ENCODE data around the gene GFRA1. TPM values are rescaled to one million over a fixed set of nuclear protein-coding genes. Genes with fewer than 3 reads are reported as not detected.

Gene GFRA1
- polyA plus RNA-seq, 2 of the 4 experiments (the other 2 are of a cell fraction), result 4.0 to 9.5 TPM

DNA sequence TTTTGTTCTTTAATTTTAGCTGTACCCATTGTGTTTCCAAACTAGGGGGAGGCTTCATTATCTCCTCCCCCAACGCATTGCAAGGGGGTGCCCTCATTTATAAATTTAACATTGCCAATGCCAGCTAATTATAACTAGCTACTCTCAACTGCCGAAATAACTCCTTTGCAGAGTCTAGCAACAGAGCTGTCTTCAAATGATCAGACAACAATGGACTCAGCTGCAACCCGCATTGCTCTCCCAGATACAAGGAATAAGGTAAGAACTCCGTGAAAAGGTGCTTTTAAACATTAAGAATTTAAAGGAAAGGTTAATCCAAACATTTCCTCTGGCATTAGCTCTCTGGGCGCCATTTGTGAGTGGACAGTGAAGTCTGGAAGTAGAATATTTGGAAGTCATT is 116.2 kb downstream of the GFRA1 start:
- Histone ChIP-seq H3K27ac (no peak overlapping the region), H3K4me1 (no peaks in the 10 kb centered on the region), H3K9me3 (no peaks in the 10 kb centered on the region), H3K4me2 (no peak overlapping the region), H3K4me3 (no peak overlapping the region)
- no peak for DNase-seq (ENCODE audit: low read depth in 1 of 2, low spot score in 1 of 2)
- ChIA-PET POLR2A (no interaction called here), CTCF (no interaction called here)
- WGBS (ENCODE audit: missing lambda C conversion rate), result 47% methylated on average over 5 of the region's 5 CpGs
- TF ChIP-seq CHD2 (IDR thresholded peaks at IDR 0.05; ENCODE audit: low read length, partially characterized antibody) (no peak), GATA3 (IDR thresholded peaks at IDR 0.05; ENCODE audit: borderline replicate concordance) (no peak), CHD4 (IDR thresholded peaks at IDR 0.05; ENCODE audit: borderline replicate concordance) (no peak), NPAS2 (CRISPR knock-in tag; IDR thresholded peaks at IDR 0.05; ENCODE audit: borderline replicate concordance) (no peak)
- TF ChIP-seq, protein P1, sequence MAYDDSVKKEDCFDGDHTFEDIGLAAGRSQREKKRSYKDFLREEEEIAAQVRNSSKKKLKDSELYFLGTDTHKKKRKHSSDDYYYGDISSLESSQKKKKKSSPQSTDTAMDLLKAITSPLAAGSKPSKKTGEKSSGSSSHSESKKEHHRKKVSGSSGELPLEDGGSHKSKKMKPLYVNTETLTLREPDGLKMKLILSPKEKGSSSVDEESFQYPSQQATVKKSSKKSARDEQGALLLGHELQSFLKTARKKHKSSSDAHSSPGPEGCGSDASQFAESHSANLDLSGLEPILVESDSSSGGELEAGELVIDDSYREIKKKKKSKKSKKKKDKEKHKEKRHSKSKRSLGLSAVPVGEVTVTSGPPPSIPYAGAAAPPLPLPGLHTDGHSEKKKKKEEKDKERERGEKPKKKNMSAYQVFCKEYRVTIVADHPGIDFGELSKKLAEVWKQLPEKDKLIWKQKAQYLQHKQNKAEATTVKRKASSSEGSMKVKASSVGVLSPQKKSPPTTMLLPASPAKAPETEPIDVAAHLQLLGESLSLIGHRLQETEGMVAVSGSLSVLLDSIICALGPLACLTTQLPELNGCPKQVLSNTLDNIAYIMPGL (CRISPR knock-in tag; IDR thresholded peaks at IDR 0.05; ENCODE audit: borderline replicate concordance), result no peak
- ATAC-seq, result no peak
- no peak for FAIRE-seq

- POLR2A ChIA-PET, result no interaction called here
- Histone ChIP-seq H3K4me2 (no peak overlapping the region), H3K4me1 (no peaks in the 10 kb centered on the region), H3K27ac (no peak overlapping the region), H3K9me3 (no peaks in the 10 kb centered on the region), H3K4me3 (no peak overlapping the region)
- CTCF ChIA-PET, result no interaction called here
- ATAC-seq (no peak), FAIRE-seq (no peak), DNase-seq (ENCODE audit: low read depth in 1 of 2, low spot score in 1 of 2) (no peak)
- no peak for TF ChIP-seq NFE2L2 (conservative IDR thresholded peaks at IDR 0.05; ENCODE audit: low read length)
- no peak for TF ChIP-seq ZFP36 (IDR thresholded peaks at IDR 0.05; ENCODE audit: borderline replicate concordance, partially characterized antibody)
- no peak for TF ChIP-seq HOXB13 (CRISPR knock-in tag; IDR thresholded peaks at IDR 0.05; ENCODE audit: low read depth)
- no peak for TF ChIP-seq CHD2 (IDR thresholded peaks at IDR 0.05; ENCODE audit: low read length, partially characterized antibody)
- TF ChIP-seq RFX5 (IDR thresholded peaks at IDR 0.05), result no peak
- no peak for TF ChIP-seq REST (IDR thresholded peaks at IDR 0.05)
- TF ChIP-seq, protein P1 (CRISPR knock-in tag; IDR thresholded peaks at IDR 0.05; ENCODE audit: borderline replicate concordance), result no peak
- no peak for TF ChIP-seq ZNF302 (CRISPR knock-in tag; IDR thresholded peaks at IDR 0.05)
- no peak for TF ChIP-seq CHD4 (IDR thresholded peaks at IDR 0.05; ENCODE audit: borderline replicate concordance)
- 30% methylated on average over 1 of the region's 1 CpG for WGBS (ENCODE audit: missing lambda C conversion rate)
Measured at GRCh38 chr10:116155191-116155590, 117.8 kb downstream of the GFRA1 start.

DNA sequence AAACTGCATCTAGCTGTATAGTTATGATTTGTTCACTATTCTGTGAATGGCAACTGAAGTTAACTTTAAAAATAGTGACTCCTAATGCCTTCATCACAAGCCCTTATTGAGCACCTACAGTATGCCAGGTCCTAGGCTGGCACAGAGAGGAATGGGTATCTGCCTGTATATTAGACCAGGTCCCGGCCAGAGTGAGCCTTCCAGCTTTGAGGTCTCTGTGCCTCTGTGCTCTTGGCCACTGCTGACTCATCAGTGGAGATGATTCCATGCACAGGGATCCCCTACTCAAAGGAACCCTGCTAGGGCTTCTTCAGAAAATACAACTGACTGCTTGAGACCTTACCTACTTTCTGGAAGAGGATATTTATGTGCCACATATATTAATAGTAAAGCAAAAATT is 118.4 kb downstream of the GFRA1 start:
- FAIRE-seq, result no peak
- no peak for DNase-seq (ENCODE audit: low read depth in 1 of 2, low spot score in 1 of 2)
- TF ChIP-seq, protein P2, sequence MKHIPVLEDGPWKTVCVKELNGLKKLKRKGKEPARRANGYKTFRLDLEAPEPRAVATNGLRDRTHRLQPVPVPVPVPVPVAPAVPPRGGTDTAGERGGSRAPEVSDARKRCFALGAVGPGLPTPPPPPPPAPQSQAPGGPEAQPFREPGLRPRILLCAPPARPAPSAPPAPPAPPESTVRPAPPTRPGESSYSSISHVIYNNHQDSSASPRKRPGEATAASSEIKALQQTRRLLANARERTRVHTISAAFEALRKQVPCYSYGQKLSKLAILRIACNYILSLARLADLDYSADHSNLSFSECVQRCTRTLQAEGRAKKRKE (CRISPR knock-in tag; IDR thresholded peaks at IDR 0.05; ENCODE audit: low read depth), result no peak
- TF ChIP-seq EP300 (IDR thresholded peaks at IDR 0.05), result no peak
- no peak for TF ChIP-seq RARB (CRISPR knock-in tag; IDR thresholded peaks at IDR 0.05)
- no peak for TF ChIP-seq ELK1 (IDR thresholded peaks at IDR 0.05; ENCODE audit: low read depth, low read length)
- Histone ChIP-seq H3K4me1 (no peaks in the 10 kb centered on the region), H3K9me3 (no peaks in the 10 kb centered on the region), H3K4me2 (no peak overlapping the region), H3K4me3 (no peak overlapping the region), H3K27ac (no peak overlapping the region)
- ATAC-seq, result no peak
- 43% methylated on average over 1 of the region's 1 CpG for WGBS (ENCODE audit: missing lambda C conversion rate)
- ChIA-PET POLR2A (no interaction called here), CTCF (no interaction called here)
